ENCODE measurements around the gene SLC17A7. TPM values are rescaled to one million over a fixed set of nuclear protein-coding genes. Genes with fewer than 3 reads are reported as not detected.

The SLC17A7 gene
- total and polyA plus RNA-seq, 2 of the 8 experiments (the other 6 are each of a cell fraction or from before 2014, with no cell fraction given), result 2.7 to 3.0 TPM

DNA sequence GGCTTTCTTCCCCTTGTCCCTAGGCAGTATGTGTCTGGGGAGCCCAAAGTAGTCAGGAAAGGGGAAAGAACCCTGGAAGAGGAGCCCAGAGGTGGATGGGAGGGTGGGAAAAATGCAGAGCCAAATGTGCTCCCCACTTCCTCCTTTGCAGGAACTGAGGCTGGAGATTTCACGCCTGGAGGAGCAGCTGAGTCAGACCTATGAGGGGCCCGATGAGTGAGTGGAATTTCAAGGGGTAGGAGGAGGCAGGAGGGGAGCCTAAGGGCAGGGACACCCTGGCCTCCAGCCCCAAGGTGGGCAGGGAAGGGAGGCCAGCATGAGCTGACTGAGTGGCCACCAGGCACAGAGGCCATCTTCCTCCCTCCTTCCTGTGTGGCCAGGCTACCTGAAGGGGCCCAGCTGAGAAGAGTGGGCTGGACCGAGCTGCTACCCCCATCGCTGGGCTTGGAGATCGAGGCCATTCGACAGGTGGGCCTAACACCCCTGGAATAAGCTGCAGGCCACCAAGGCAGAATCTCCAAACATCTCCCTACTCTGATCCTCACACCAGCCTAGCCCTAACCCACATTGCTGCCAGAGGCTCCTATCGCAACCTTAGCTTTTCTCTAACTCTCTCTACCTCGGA, 32.4 kb downstream of the SLC17A7 start:
- 78% methylated on average over 8 of the region's 8 CpGs; no CpG with 5 or more reads in 1 of the 2 experiments for WGBS, 2 experiments (ENCODE audit: extremely low coverage in 1 of 2, insufficient coverage in 1 of 2, insufficient read length in 1 of 2, insufficient replicate concordance in 2 of 2, low coverage in 1 of 2, low lambda C conversion rate in 2 of 2, missing lambda C conversion rate in 1 of 2)
- TF ChIP-seq MAFK (IDR thresholded peaks at IDR 0.05; ENCODE audit: low read depth, low read length) (no peak), CTBP2 (IDR thresholded peaks at IDR 0.05; ENCODE audit: borderline replicate concordance, insufficient read depth, insufficient read length, low read length) (no peak)
- no peak for FAIRE-seq

More for the DNA sequence above, 32.4 kb downstream of the SLC17A7 start:
- peak overlapping the region; percentile 68; the same call in 1 of the 2 replicates for H2BK12ac ChIP-seq (ENCODE audit: low read depth, low read length)
- H2BK20ac ChIP-seq (ENCODE audit: low read length), result peak overlapping the region; percentile 53; the same call in 1 of the 2 replicates
- H3K18ac ChIP-seq (ENCODE audit: extremely low read depth, low read length), result no peak overlapping the region
- H4K8ac ChIP-seq (ENCODE audit: extremely low read depth, insufficient read depth, low read length), result no peak overlapping the region
- no peak overlapping the region for H2AFZ ChIP-seq (ENCODE audit: low read length)
- H3K9me3 ChIP-seq (ENCODE audit: insufficient read depth in 2 of 2, low read depth in 1 of 2, low read length in 1 of 2), result no peaks in the 10 kb centered on the region
- no peak overlapping the region for H2BK120ac ChIP-seq (replicated peaks; ENCODE audit: low read depth, low read length)
- no peak for DNase-seq (ENCODE audit: low read depth in 1 of 2, low spot score in 2 of 2)
- H3K27me3 ChIP-seq (replicated peaks in 1 of 4; ENCODE audit: control insufficient read depth in 3 of 4, extremely low read depth in 1 of 4, insufficient read depth in 3 of 4, low read length in 3 of 4), result no peaks in the 10 kb centered on the region
- H3K36me3 ChIP-seq (ENCODE audit: control insufficient read depth in 2 of 4, insufficient read depth in 4 of 4, low read length in 3 of 4), result no peaks in the 10 kb centered on the region
- ChIA-PET POLR2A (ENCODE audit: partially characterized antibody) (interaction anchor here (0.7 to 3.3 kb wide), 6 partner anchors 11 to 83 kb away, joined by 3 to 13 read pairs (median 4); partner anchors contain the start of gene GFY), CTCF (ENCODE audit: partially characterized antibody) (interaction anchor here (0.9 to 14.7 kb wide), 4 partner anchors 8 to 18 kb away, joined by 4 to 291 read pairs (median 4); no protein-coding TSS in a partner anchor)
- no peak overlapping the region for H3K4ac ChIP-seq (replicated peaks; ENCODE audit: insufficient read length, low read depth, low read length)
- no peak overlapping the region for H3K56ac ChIP-seq (replicated peaks; ENCODE audit: insufficient read length, low read depth, low read length)
- no peak overlapping the region for H2AK5ac ChIP-seq (ENCODE audit: low read depth, low read length)
- H3K14ac ChIP-seq (ENCODE audit: insufficient read length), result no peak overlapping the region
- no peak overlapping the region for H3K23ac ChIP-seq (ENCODE audit: insufficient read length)
- H3K23me2 ChIP-seq (ENCODE audit: low read depth, low read length), result no peaks in the 10 kb centered on the region
- peak overlapping the region; percentile 39 for H4K91ac ChIP-seq (replicated peaks; ENCODE audit: insufficient read length, low read length)
- H3K4me1 ChIP-seq (replicated peaks in 1 of 4; ENCODE audit: control insufficient read depth in 3 of 4, insufficient read depth in 4 of 4, low read length in 3 of 4), result peaks cover 3 to 11% (median 5%) of the 10 kb centered on the region in 4 experiments
- H3K4me3 ChIP-seq (ENCODE audit: extremely low read depth in 1 of 4, insufficient read depth in 2 of 4, low read depth in 3 of 4, low read length in 4 of 4), result no peak overlapping the region
- H4K20me1 ChIP-seq (replicated peaks in 1 of 2; ENCODE audit: control insufficient read depth in 1 of 2, insufficient read depth in 2 of 2, low read length in 2 of 2), result no peaks in the 10 kb centered on the region
- no peak overlapping the region for H4K5ac ChIP-seq (ENCODE audit: insufficient read length, low read depth, low read length)
- H3K27ac ChIP-seq (ENCODE audit: low read depth, low read length), result no peak overlapping the region
- H3K9ac ChIP-seq (replicated peaks in 1 of 4; ENCODE audit: extremely low read depth in 1 of 4, low read depth in 3 of 4, low read length in 3 of 4), result no peak overlapping the region
- H2BK5ac ChIP-seq (ENCODE audit: low read depth, low read length), result no peak overlapping the region
- no peaks in the 10 kb centered on the region for H3K79me1 ChIP-seq (ENCODE audit: low read depth, low read length)
- H3K79me2 ChIP-seq (ENCODE audit: control insufficient read depth in 1 of 2, insufficient read depth in 2 of 2, low read length in 2 of 2), result no peaks in the 10 kb centered on the region
- H3K4me2 ChIP-seq (ENCODE audit: insufficient read depth in 1 of 2, low read depth in 2 of 2, low read length in 2 of 2), result no peak overlapping the region
- H2BK15ac ChIP-seq (ENCODE audit: low read length), result peak overlapping the region; percentile 8; the same call in 1 of the 2 replicates
